ENCODE data around the gene OPN4. TPM values are rescaled to one million over a fixed set of nuclear protein-coding genes. Genes with fewer than 3 reads are reported as not detected.

The OPN4 gene
- total RNA-seq, 1 donor from 2014 or later, result not detected

DNA sequence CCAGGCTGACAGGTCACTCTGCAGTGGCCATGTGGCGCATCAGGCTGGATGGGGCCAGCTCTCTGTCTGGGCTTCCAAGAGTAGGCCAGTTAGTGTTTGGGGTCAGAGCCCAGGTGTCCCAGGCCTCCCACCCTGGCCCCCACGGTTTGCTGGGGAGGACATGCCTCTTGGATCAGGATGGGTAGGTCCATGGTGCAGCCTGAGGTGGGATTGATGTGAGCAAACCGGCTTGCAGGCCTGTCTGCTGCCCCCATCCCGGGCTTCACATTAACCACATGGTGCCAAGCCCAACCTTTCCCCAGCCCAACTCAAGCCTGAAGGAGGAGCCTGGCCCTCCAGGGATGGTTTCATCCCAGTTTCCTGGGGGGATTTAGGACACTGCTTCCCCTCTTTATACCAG is 53.2 kb downstream of the OPN4 start:
- Histone ChIP-seq H2AFZ (replicated peaks) (no peak overlapping the region), H3F3A (ENCODE audit: low read depth) (peaks cover 18% of the 10 kb centered on the region), H4K20me1 (ENCODE audit: low read depth) (no peaks in the 10 kb centered on the region), H3K4me1 (peaks cover 26% of the 10 kb centered on the region), H3K4me3 (no peak overlapping the region), H3K79me2 (ENCODE audit: low read depth) (no peaks in the 10 kb centered on the region), H3K27ac (no peak overlapping the region), H3K9me3 (ENCODE audit: low read depth) (no peaks in the 10 kb centered on the region), H3K27me3 (peaks cover 2% of the 10 kb centered on the region), H3K36me3 (no peaks in the 10 kb centered on the region), H3K4me2 (no peak overlapping the region), H3K9ac (no peak overlapping the region)
- no peaks in the 10 kb centered on the region for H3K36me3 Mint-ChIP-seq
- H3K4me1 Mint-ChIP-seq, result peaks cover 31% of the 10 kb centered on the region
- TF ChIP-seq, protein P1, sequence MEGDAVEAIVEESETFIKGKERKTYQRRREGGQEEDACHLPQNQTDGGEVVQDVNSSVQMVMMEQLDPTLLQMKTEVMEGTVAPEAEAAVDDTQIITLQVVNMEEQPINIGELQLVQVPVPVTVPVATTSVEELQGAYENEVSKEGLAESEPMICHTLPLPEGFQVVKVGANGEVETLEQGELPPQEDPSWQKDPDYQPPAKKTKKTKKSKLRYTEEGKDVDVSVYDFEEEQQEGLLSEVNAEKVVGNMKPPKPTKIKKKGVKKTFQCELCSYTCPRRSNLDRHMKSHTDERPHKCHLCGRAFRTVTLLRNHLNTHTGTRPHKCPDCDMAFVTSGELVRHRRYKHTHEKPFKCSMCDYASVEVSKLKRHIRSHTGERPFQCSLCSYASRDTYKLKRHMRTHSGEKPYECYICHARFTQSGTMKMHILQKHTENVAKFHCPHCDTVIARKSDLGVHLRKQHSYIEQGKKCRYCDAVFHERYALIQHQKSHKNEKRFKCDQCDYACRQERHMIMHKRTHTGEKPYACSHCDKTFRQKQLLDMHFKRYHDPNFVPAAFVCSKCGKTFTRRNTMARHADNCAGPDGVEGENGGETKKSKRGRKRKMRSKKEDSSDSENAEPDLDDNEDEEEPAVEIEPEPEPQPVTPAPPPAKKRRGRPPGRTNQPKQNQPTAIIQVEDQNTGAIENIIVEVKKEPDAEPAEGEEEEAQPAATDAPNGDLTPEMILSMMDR (IDR thresholded peaks at IDR 0.05), result no peak
- TF ChIP-seq EZH2phosphoT487 (IDR thresholded peaks at IDR 0.05), result no peak
- TF ChIP-seq EZH2 (IDR thresholded peaks at IDR 0.05), result no peak
- no peak overlapping the region for H3K4me3 Mint-ChIP-seq
- DNase-seq (ENCODE audit: low spot score), result no peak
- H3K27ac Mint-ChIP-seq, result no peak overlapping the region
- H3K9me3 Mint-ChIP-seq, result no peaks in the 10 kb centered on the region
- H3K27me3 Mint-ChIP-seq (ENCODE audit: insufficient read depth, low read depth), result no peaks in the 10 kb centered on the region

DNA sequence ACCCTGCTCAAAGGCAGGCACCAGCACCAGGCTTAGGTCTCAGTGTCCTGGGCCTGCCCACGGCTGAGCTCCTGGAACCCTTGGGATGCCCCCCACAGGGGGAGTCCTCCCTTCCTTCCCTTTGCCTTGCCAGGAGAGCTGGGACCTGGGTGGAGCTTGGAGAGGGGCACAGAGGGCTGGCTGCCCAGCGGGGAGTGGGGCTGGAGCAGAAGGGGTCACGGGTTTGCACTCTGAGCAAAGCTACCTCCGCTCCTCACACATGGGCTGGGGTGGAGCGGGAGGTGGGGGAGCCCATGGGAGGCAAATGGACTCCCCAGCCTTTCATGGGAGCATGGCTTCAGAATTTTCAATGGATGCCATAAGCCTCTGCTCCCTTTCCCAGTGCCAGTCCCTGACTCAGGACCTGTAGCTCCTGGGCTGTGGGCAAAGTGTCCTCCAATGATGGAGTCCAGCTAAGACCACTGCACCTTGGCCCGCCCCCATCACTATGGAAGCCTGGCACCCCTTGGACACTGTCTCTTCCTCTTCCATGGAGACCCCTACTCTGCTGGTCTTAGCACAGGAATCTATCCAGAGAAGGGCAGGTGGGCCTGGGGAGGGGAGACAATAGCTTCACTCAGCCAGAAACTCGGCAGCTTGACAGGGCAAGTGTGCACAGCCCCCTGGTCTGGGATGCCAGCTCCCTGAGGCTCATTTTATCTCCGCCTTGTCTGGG is 53.9 kb downstream of the OPN4 start:
- Histone ChIP-seq H3K27me3 (peaks cover 5% of the 10 kb centered on the region), H3K79me2 (ENCODE audit: low read depth) (no peaks in the 10 kb centered on the region), H3F3A (ENCODE audit: low read depth) (peaks cover 22% of the 10 kb centered on the region), H3K4me3 (no peak overlapping the region), H3K9me3 (ENCODE audit: low read depth) (no peaks in the 10 kb centered on the region), H3K36me3 (no peaks in the 10 kb centered on the region), H4K20me1 (ENCODE audit: low read depth) (no peaks in the 10 kb centered on the region), H3K27ac (no peak overlapping the region), H3K4me2 (no peak overlapping the region), H2AFZ (replicated peaks) (no peak overlapping the region), H3K9ac (no peak overlapping the region), H3K4me1 (peaks cover 27% of the 10 kb centered on the region)
- no peaks in the 10 kb centered on the region for H3K36me3 Mint-ChIP-seq
- H3K4me1 Mint-ChIP-seq, result peaks cover 31% of the 10 kb centered on the region
- no peak overlapping the region for H3K4me3 Mint-ChIP-seq
- no peak overlapping the region for H3K27ac Mint-ChIP-seq
- no peak for DNase-seq (ENCODE audit: low spot score)
- TF ChIP-seq EZH2 (IDR thresholded peaks at IDR 0.05) (no peak), EZH2phosphoT487 (IDR thresholded peaks at IDR 0.05) (no peak)
- TF ChIP-seq, protein P1 (IDR thresholded peaks at IDR 0.05), result no peak
- H3K27me3 Mint-ChIP-seq (ENCODE audit: insufficient read depth, low read depth), result no peaks in the 10 kb centered on the region
- no peaks in the 10 kb centered on the region for H3K9me3 Mint-ChIP-seq

DNA sequence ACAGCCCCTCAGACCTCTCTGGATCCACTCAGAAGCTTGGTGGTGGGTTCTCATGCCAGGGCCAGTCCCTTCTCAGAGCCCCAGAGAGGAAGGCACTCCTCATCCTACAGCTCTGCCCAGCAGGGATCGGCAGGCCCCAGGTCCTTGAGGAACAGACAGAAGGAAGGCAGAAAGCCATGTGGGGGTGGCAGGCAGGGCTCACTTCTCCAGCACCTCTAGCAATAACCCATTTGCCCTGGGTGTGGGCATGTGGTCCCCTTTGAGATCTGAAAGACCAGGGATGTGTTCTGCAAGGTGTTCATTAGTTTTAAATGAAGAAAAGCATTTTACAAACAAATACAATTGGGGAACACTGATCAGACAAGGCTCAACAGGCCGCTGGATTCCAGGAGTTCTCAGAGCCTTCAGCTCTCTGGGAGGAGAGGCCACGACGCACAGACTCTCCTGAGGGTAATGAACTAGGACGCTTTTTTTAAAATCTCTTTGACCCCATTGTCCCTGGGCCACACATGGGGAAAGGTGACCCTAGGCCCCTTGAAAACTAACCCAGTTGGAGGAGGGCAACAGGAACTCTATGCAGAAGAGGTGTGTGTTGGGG is 54.5 kb downstream of the OPN4 start:
- Histone ChIP-seq H3K36me3 (no peaks in the 10 kb centered on the region), H3K4me3 (no peak overlapping the region), H3K79me2 (ENCODE audit: low read depth) (no peaks in the 10 kb centered on the region), H2AFZ (replicated peaks) (no peak overlapping the region), H3K9ac (no peak overlapping the region), H3K4me1 (peaks cover 27% of the 10 kb centered on the region), H3K9me3 (ENCODE audit: low read depth) (no peaks in the 10 kb centered on the region), H3K27ac (no peak overlapping the region), H3F3A (ENCODE audit: low read depth) (peaks cover 26% of the 10 kb centered on the region), H4K20me1 (ENCODE audit: low read depth) (no peaks in the 10 kb centered on the region), H3K4me2 (no peak overlapping the region), H3K27me3 (peaks cover 5% of the 10 kb centered on the region)
- Mint-ChIP-seq H3K27me3 (ENCODE audit: insufficient read depth, low read depth) (no peaks in the 10 kb centered on the region), H3K27ac (peak overlapping the region; percentile 60), H3K36me3 (no peaks in the 10 kb centered on the region), H3K4me3 (peak overlapping the region; percentile 41), H3K9me3 (no peaks in the 10 kb centered on the region), H3K4me1 (peaks cover 31% of the 10 kb centered on the region)
- TF ChIP-seq EZH2 (IDR thresholded peaks at IDR 0.05) (no peak), EZH2phosphoT487 (IDR thresholded peaks at IDR 0.05) (no peak)
- TF ChIP-seq, protein P1 (IDR thresholded peaks at IDR 0.05), result no peak
- DNase-seq (ENCODE audit: low spot score), result no peak
